H1 (cell line): Measurements from ENCODE around the gene SPPL2B. TPM values are rescaled to one million over a fixed set of nuclear protein-coding genes. Genes with fewer than 3 reads are reported as not detected.

Experiments used
- CTCF ChIA-PET: fragments of 300-600 bp; sonication (Branson Sonifier 250); formaldehyde crosslinking; loops from one replicate; lab custom pipeline; 2021; ENCODE audit not compliant: partially characterized antibody; lab: Charles Lee
- POLR2A ChIA-PET: fragments of 300-600 bp; sonication (Branson Sonifier 250); formaldehyde crosslinking; loops from one replicate; lab custom pipeline; 2021; ENCODE audit warnings: inconsistent platforms; ENCODE audit not compliant: partially characterized antibody; lab: Charles Lee
- DNase-seq, 2 experiments: peaks; one replicate each; pipeline versions ENCODE4 v3.0.0 to v3.0.0-alpha.2; 2010 to 2022; ENCODE audit warnings: low spot score in 2 of 2, low read depth in 1 of 2, mixed read lengths in 1 of 2
- FAIRE-seq: peaks from 2 replicates; lab custom pipeline; 2011; peaks lifted over from hg19 to GRCh38; lab: Jason Lieb, UNC
- H2AFZ ChIP-seq: 2 replicates; pipeline ENCODE4 v1.8.1; 2012; ENCODE audit warnings: low read length, inconsistent platforms
- H2AK5ac ChIP-seq: 2 replicates; pipeline ENCODE4 v1.6.1; 2013; ENCODE audit warnings: low read depth, low read length
- H2BK120ac ChIP-seq: replicated peaks from 2 replicates; pipeline ENCODE3; 2013; ENCODE audit warnings: low read depth, low read length, inconsistent platforms
- H2BK12ac ChIP-seq: 2 replicates; pipeline ENCODE4 v1.6.1; 2013; ENCODE audit warnings: low read depth, low read length
- H2BK15ac ChIP-seq: 2 replicates; pipeline ENCODE4 v1.6.1; 2013; ENCODE audit warnings: low read length
- H2BK20ac ChIP-seq: 2 replicates; pipeline ENCODE4 v1.6.1; 2013; ENCODE audit warnings: low read length
- H2BK5ac ChIP-seq: 2 replicates; pipeline ENCODE4 v1.6.1; 2013; ENCODE audit warnings: low read depth, low read length
- H3K14ac ChIP-seq: 2 replicates; pipeline ENCODE4 v1.6.1; 2013; ENCODE audit warnings: inconsistent platforms; ENCODE audit not compliant: insufficient read length
- H3K18ac ChIP-seq: 2 replicates; pipeline ENCODE4 v1.6.1; 2013; ENCODE audit warnings: low read length; ENCODE audit errors: extremely low read depth
- H3K23ac ChIP-seq: 2 replicates; pipeline ENCODE4 v1.6.1; 2013; ENCODE audit warnings: inconsistent platforms; ENCODE audit not compliant: insufficient read length
- H3K23me2 ChIP-seq: 2 replicates; pipeline ENCODE4 v1.6.1; 2013; ENCODE audit warnings: low read depth, low read length
- H3K27ac ChIP-seq: 2 replicates; pipeline ENCODE4 v1.6.1; 2011; ENCODE audit warnings: low read depth, low read length, inconsistent platforms
- H3K27me3 ChIP-seq, 4 experiments: replicated peaks in 1 of 4; 1 replicate in 1 of 4; 2 replicates in 3 of 4; pipeline versions ENCODE4 v1.6.1 to v1.8.1; 2011 to 2013; ENCODE audit warnings: low read length in 3 of 4, mild to moderate bottlenecking in 3 of 4, inconsistent platforms in 2 of 4, mixed read lengths in 2 of 4, moderate library complexity in 1 of 4; ENCODE audit not compliant: control insufficient read depth in 3 of 4, insufficient read depth in 3 of 4; ENCODE audit errors: extremely low read depth in 1 of 4
- H3K36me3 ChIP-seq, 4 experiments: 2 replicates each; pipeline versions ENCODE4 v1.6.1 to v1.8.1; 2011 to 2013; ENCODE audit warnings: mild to moderate bottlenecking in 4 of 4, low read length in 3 of 4, moderate library complexity in 2 of 4, control low read depth in 1 of 4, inconsistent platforms in 1 of 4; ENCODE audit not compliant: insufficient read depth in 4 of 4, control insufficient read depth in 2 of 4
- H3K4ac ChIP-seq: replicated peaks from 2 replicates; pipeline ENCODE3; 2013; ENCODE audit warnings: low read length, low read depth, mixed read lengths, inconsistent platforms; ENCODE audit not compliant: insufficient read length
- H3K4me1 ChIP-seq, 4 experiments: replicated peaks in 1 of 4; 1 replicate in 1 of 4; 2 replicates in 3 of 4; pipeline versions ENCODE4 v1.6.1 to v1.8.1; 2011 to 2013; ENCODE audit warnings: low read length in 3 of 4, inconsistent platforms in 2 of 4, mixed read lengths in 1 of 4; ENCODE audit not compliant: insufficient read depth in 4 of 4, control insufficient read depth in 3 of 4
- H3K4me2 ChIP-seq, 2 experiments: 2 replicates each; pipeline versions ENCODE4 v1.6.1 to v1.8.1; 2011 to 2013; ENCODE audit warnings: low read depth in 2 of 2, low read length in 2 of 2, control low read depth in 1 of 2, inconsistent platforms in 1 of 2, mild to moderate bottlenecking in 1 of 2; ENCODE audit not compliant: insufficient read depth in 1 of 2
- H3K4me3 ChIP-seq, 4 experiments: fragments of 200-600, 300-600 bp in 1 of 4; sonication (generic), shearing (Covaris generic), sonication (Bioruptor Twin) in 1 of 4; 2 replicates each; pipeline versions ENCODE4 v1.5.1 to v1.8.1; 2011 to 2016; ENCODE audit warnings: low read length in 4 of 4, low read depth in 3 of 4, control low read depth in 2 of 4, inconsistent platforms in 2 of 4, mild to moderate bottlenecking in 2 of 4, mixed read lengths in 1 of 4, moderate library complexity in 1 of 4; ENCODE audit not compliant: insufficient read depth in 2 of 4; ENCODE audit errors: extremely low read depth in 1 of 4
- H3K56ac ChIP-seq: replicated peaks from 2 replicates; pipeline ENCODE3; 2013; ENCODE audit warnings: low read depth, mild to moderate bottlenecking, mixed read lengths, low read length, inconsistent platforms; ENCODE audit not compliant: insufficient read length
- H3K79me1 ChIP-seq: 2 replicates; pipeline ENCODE4 v1.6.1; 2013; ENCODE audit warnings: low read depth, low read length, control low read depth
- H3K79me2 ChIP-seq, 2 experiments: 2 replicates each; pipeline versions ENCODE4 v1.6.1 to v1.8.1; 2012 to 2013; ENCODE audit warnings: low read length in 2 of 2, mild to moderate bottlenecking in 2 of 2, inconsistent platforms in 1 of 2; ENCODE audit not compliant: insufficient read depth in 2 of 2, control insufficient read depth in 1 of 2
- H3K9ac ChIP-seq, 4 experiments: replicated peaks in 1 of 4; 1 replicate in 1 of 4; 2 replicates in 3 of 4; pipeline versions ENCODE4 v1.6.1 to v1.8.1; 2011 to 2013; ENCODE audit warnings: low read depth in 3 of 4, low read length in 3 of 4, control low read depth in 2 of 4, mild to moderate bottlenecking in 2 of 4, moderate library complexity in 2 of 4, inconsistent platforms in 1 of 4; ENCODE audit errors: extremely low read depth in 1 of 4
- H3K9me3 ChIP-seq, 2 experiments: 2 replicates each; pipeline versions ENCODE4 v1.6.1 to v1.8.1; 2012 to 2013; ENCODE audit warnings: mild to moderate bottlenecking in 2 of 2, moderate library complexity in 2 of 2, control low read depth in 1 of 2, inconsistent platforms in 1 of 2, low read depth in 1 of 2, low read length in 1 of 2, mixed read lengths in 1 of 2; ENCODE audit not compliant: insufficient read depth in 2 of 2
- H4K20me1 ChIP-seq, 2 experiments: replicated peaks in 1 of 2; 2 replicates each; pipeline versions ENCODE3 to v1.8.1; 2011 to 2013; ENCODE audit warnings: inconsistent platforms in 2 of 2, low read length in 2 of 2, mild to moderate bottlenecking in 1 of 2; ENCODE audit not compliant: insufficient read depth in 2 of 2, control insufficient read depth in 1 of 2
- H4K5ac ChIP-seq: 2 replicates; pipeline ENCODE4 v1.6.1; 2013; ENCODE audit warnings: low read length, low read depth, mixed read lengths, inconsistent platforms; ENCODE audit not compliant: insufficient read length
- H4K8ac ChIP-seq: 2 replicates; pipeline ENCODE4 v1.8.0; 2013; ENCODE audit warnings: mild to moderate bottlenecking, moderate library complexity, low read length, inconsistent platforms; ENCODE audit not compliant: insufficient read depth; ENCODE audit errors: extremely low read depth
- H4K91ac ChIP-seq: replicated peaks from 2 replicates; pipeline ENCODE3; 2013; ENCODE audit warnings: low read length, mixed read lengths, inconsistent platforms; ENCODE audit not compliant: insufficient read length
- BCL11A ChIP-seq, 2 experiments: IDR thresholded peaks; one replicate each; pipeline ENCODE4 v1.6.1; 2011; ENCODE audit warnings: low read depth in 2 of 2, low read length in 2 of 2, mild to moderate bottlenecking in 2 of 2
- GTF2F1 ChIP-seq: IDR thresholded peaks from 2 replicates; pipeline ENCODE4 v1.6.1; 2012; ENCODE audit warnings: low read depth, low read length, improper control_type of control experiment, borderline replicate concordance
- POU5F1 ChIP-seq: IDR thresholded peaks from 2 replicates; pipeline ENCODE4 v1.6.1; 2011; ENCODE audit warnings: low read depth, mild to moderate bottlenecking, low read length, moderate library complexity
- RNF2 ChIP-seq: fragments of 200-900, 300-1000 bp; sonication (generic); IDR thresholded peaks from 2 replicates; pipeline ENCODE4 v1.7.1; 2016; ENCODE audit warnings: borderline replicate concordance, low read depth, mild to moderate bottlenecking, antibody characterized with exemption, low read length; ENCODE audit not compliant: poor library complexity, severe bottlenecking; ENCODE audit errors: missing control alignments
- WGBS, 2 experiments: shearing (Covaris generic) in 1 of 2; methylation state at CpG; one replicate each; pipeline versions ENCODE4 v1.1.6 to v1.1.7; 2013 to 2015; ENCODE audit warnings: low lambda C conversion rate in 2 of 2, mixed read lengths in 2 of 2, inconsistent platforms in 1 of 2, low coverage in 1 of 2, missing lambda C conversion rate in 1 of 2; ENCODE audit not compliant: insufficient replicate concordance in 2 of 2, insufficient coverage in 1 of 2, insufficient read length in 1 of 2; ENCODE audit errors: extremely low coverage in 1 of 2, missing lambda C conversion rate in 1 of 2; 5-methylcytosine and 5-hydroxymethylcytosine counted together
- polyA plus RNA-seq, 7 experiments: library from polyadenylated mRNA; depleted of rRNA in 3 of 7; stranded (reverse) in 5 of 7; unstranded in 2 of 7; fragments of >200 nt in 5 of 7; fragments of 200-250 nt in 2 of 7; gene quantifications; 1 replicate in 5 of 7; 2 replicates in 1 of 7; 4 replicates in 1 of 7; pipeline versions ENCODE4 v1.2.1 to v1.2.3, GENCODE V29; 2011 to 2013; ENCODE audit warnings: missing spikeins in 2 of 7, mixed read lengths in 2 of 7
- total RNA-seq: library from RNA; stranded (reverse); fragmentation: NEBNext Ultra II Directional; extraction: Animal tissue kit (Norgen Biotek cat#: 25700); gene quantifications from 2 replicates; pipeline ENCODE4 v1.2.1, GENCODE V29; 2021

Gene SPPL2B
- total and polyA plus RNA-seq, 2 of the 8 experiments (the other 6 are each of a cell fraction or from before 2014, with no cell fraction given): 34.8 to 55.7 TPM

- 95% methylated on average over 17 of the region's 24 CpGs; no CpG with 5 or more reads in 1 of the 2 experiments for WGBS, 2 experiments
- Histone ChIP-seq H3K4ac (no peak overlapping the region), H3K79me2 (no peaks in the 10 kb centered on the region), H4K8ac (no peak overlapping the region; the same call in 1 of the 2 replicates), H2BK20ac (no peak overlapping the region), H3K56ac (no peak overlapping the region), H3K27ac (no peak overlapping the region), H3K36me3 (peaks cover 2 to 17% (median 6%) of the 10 kb centered on the region in 4 experiments; a peak in 3 of 8 replicates), H3K27me3 (no peaks in the 10 kb centered on the region), H3K4me3 (no peak overlapping the region), H3K4me2 (no peak overlapping the region), H4K20me1 (peaks cover 4 to 5% of the 10 kb centered on the region in 2 experiments), H3K14ac (no peak overlapping the region), H2AK5ac (no peak overlapping the region), H3K9me3 (no peaks in the 10 kb centered on the region), H2AFZ (no peak overlapping the region), H4K5ac (no peak overlapping the region), H3K18ac (no peak overlapping the region), H3K9ac (no peak overlapping the region), H2BK5ac (no peak overlapping the region), H4K91ac (no peak overlapping the region), H2BK15ac (no peak overlapping the region), H2BK120ac (no peak overlapping the region), H3K4me1 (no peaks in the 10 kb centered on the region), H2BK12ac (no peak overlapping the region), H3K79me1 (no peaks in the 10 kb centered on the region), H3K23ac (no peak overlapping the region), H3K23me2 (no peaks in the 10 kb centered on the region)
- TF ChIP-seq BCL11A (IDR thresholded peaks at IDR 0.05; ENCODE audit: low read depth in 2 of 2, low read length in 2 of 2) (no peak), RNF2 (no peak), GTF2F1 (no peak), POU5F1 (no peak)
- no peak for DNase-seq
- POLR2A ChIA-PET: interaction anchor here (1.1 kb wide), 1 partner anchor 10 kb away, joined by 3 read pairs; no protein-coding TSS in a partner anchor
- CTCF ChIA-PET: no interaction called here
- FAIRE-seq: no peak
Observed at GRCh38 chr19:2344381-2344870, 15.9 kb downstream of the SPPL2B start.
